Fibroblast of lung (primary cell): ENCODE data around the gene FBF1. TPM values are rescaled to one million over a fixed set of nuclear protein-coding genes. Genes with fewer than 3 reads are reported as not detected.

Experiments
- DNase-seq, 2 donors: peaks; one replicate each; pipeline versions ENCODE4 v3.0.0 to v3.0.0-alpha.2; 2010; ENCODE audit warnings: low read depth in 2 of 2
- H2AFZ ChIP-seq: 2 replicates; pipeline ENCODE4 v1.5.1; 2012; ENCODE audit warnings: low read length, control low read depth, inconsistent platforms
- H3K27ac ChIP-seq: 2 replicates; pipeline ENCODE4 v1.5.1; 2011; ENCODE audit warnings: low read length, control low read depth; ENCODE audit not compliant: insufficient read depth
- H3K27me3 ChIP-seq: 2 replicates; pipeline ENCODE4 v1.5.1; 2011; ENCODE audit warnings: mild to moderate bottlenecking, low read length; ENCODE audit not compliant: control insufficient read depth, insufficient read depth
- H3K36me3 ChIP-seq: 2 replicates; pipeline ENCODE4 v1.5.1; 2011; ENCODE audit warnings: low read length; ENCODE audit not compliant: control insufficient read depth, insufficient read depth
- H3K4me1 ChIP-seq: 2 replicates; pipeline ENCODE4 v1.5.1; 2011; ENCODE audit warnings: low read length; ENCODE audit not compliant: control insufficient read depth, insufficient read depth; ENCODE audit errors: extremely low read depth
- H3K4me2 ChIP-seq: 2 replicates; pipeline ENCODE4 v1.5.1; 2011; ENCODE audit warnings: low read length, control low read depth; ENCODE audit not compliant: insufficient read depth; ENCODE audit errors: extremely low read depth
- H3K4me3 ChIP-seq, 4 experiments: fragments of 200-600 bp in 1 of 4; sonication (generic) in 1 of 4; replicated peaks in 1 of 4; 2 replicates each; pipeline ENCODE4 v1.5.1; 2011 to 2016; ENCODE audit warnings: low read length in 4 of 4, low read depth in 3 of 4, mild to moderate bottlenecking in 3 of 4, control low read depth in 2 of 4, inconsistent platforms in 1 of 4, mixed read lengths in 1 of 4; ENCODE audit not compliant: insufficient read depth in 1 of 4; ENCODE audit errors: control extremely low read depth in 1 of 4
- H3K79me2 ChIP-seq: 2 replicates; pipeline ENCODE4 v1.5.1; 2012; ENCODE audit warnings: mild to moderate bottlenecking, low read length, inconsistent platforms; ENCODE audit not compliant: control insufficient read depth, insufficient read depth
- H3K9ac ChIP-seq: 2 replicates; pipeline ENCODE4 v1.5.1; 2011; ENCODE audit warnings: mild to moderate bottlenecking, low read length, control low read depth; ENCODE audit not compliant: insufficient read depth
- H3K9me3 ChIP-seq: 2 replicates; pipeline ENCODE4 v1.5.1; 2012; ENCODE audit warnings: low read depth, low read length; ENCODE audit not compliant: control insufficient read depth, insufficient read depth
- H4K20me1 ChIP-seq: 2 replicates; pipeline ENCODE4 v1.5.1; 2011; ENCODE audit warnings: low read length; ENCODE audit not compliant: control insufficient read depth, insufficient read depth; ENCODE audit errors: extremely low read depth
- EZH2 ChIP-seq: IDR thresholded peaks from 2 replicates; pipeline ENCODE4 v1.5.1; 2012; ENCODE audit warnings: low read length, control low read depth, mild to moderate bottlenecking; ENCODE audit errors: missing control alignments
- polyA plus RNA-seq, 2 donors: library from polyadenylated mRNA; depleted of rRNA in 1 of 2; stranded (reverse) in 1 of 2; unstranded in 1 of 2; fragments of >200 nt; gene quantifications; 2 replicates each; pipeline ENCODE4 v1.2.1, GENCODE V29; 2011 to 2012; ENCODE audit warnings: missing spikeins in 1 of 2
- total RNA-seq: library from RNA; depleted of rRNA; stranded (reverse); fragments of >200 nt; gene quantifications from 2 replicates; pipeline ENCODE4 v1.2.1, GENCODE V29; 2014
- TF ChIP-seq, protein P1 (sequence below), 2 donors: IDR thresholded peaks in 1 of 2; conservative IDR thresholded peaks in 1 of 2; 1 replicate in 1 of 2; 2 replicates in 1 of 2; pipeline ENCODE4 v1.5.1; 2011 to 2012; ENCODE audit warnings: low read length in 2 of 2, control low read depth in 1 of 2, inconsistent platforms in 1 of 2, low read depth in 1 of 2, mild to moderate bottlenecking in 1 of 2

FBF1 gene
- total and polyA plus RNA-seq, 2 donors (not counting 1 experiment from before 2014, with no cell fraction given), result 1.6 to 11.2 TPM

GRCh38 chr17:75950855-75951554 lies 10.2 kb upstream of the FBF1 start:
- no peaks in the 10 kb centered on the region for H3K9me3 ChIP-seq
- peaks cover 8% of the 10 kb centered on the region for H3K36me3 ChIP-seq
- H2AFZ ChIP-seq, result no peak overlapping the region
- no peaks in the 10 kb centered on the region for H3K27me3 ChIP-seq
- DNase-seq, result peak; percentile 20 to 61
- H3K27ac ChIP-seq, result no peak overlapping the region
- TF ChIP-seq, protein P1, sequence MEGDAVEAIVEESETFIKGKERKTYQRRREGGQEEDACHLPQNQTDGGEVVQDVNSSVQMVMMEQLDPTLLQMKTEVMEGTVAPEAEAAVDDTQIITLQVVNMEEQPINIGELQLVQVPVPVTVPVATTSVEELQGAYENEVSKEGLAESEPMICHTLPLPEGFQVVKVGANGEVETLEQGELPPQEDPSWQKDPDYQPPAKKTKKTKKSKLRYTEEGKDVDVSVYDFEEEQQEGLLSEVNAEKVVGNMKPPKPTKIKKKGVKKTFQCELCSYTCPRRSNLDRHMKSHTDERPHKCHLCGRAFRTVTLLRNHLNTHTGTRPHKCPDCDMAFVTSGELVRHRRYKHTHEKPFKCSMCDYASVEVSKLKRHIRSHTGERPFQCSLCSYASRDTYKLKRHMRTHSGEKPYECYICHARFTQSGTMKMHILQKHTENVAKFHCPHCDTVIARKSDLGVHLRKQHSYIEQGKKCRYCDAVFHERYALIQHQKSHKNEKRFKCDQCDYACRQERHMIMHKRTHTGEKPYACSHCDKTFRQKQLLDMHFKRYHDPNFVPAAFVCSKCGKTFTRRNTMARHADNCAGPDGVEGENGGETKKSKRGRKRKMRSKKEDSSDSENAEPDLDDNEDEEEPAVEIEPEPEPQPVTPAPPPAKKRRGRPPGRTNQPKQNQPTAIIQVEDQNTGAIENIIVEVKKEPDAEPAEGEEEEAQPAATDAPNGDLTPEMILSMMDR (conservative IDR thresholded peaks at IDR 0.05 in 1 of 2, IDR thresholded peaks at IDR 0.05 in 1 of 2; ENCODE audit: low read depth in 1 of 2, low read length in 2 of 2), result no peak
- no peak for TF ChIP-seq EZH2
- H4K20me1 ChIP-seq, result no peaks in the 10 kb centered on the region
- H3K79me2 ChIP-seq, result no peaks in the 10 kb centered on the region
- no peak overlapping the region for H3K4me2 ChIP-seq
- no peak overlapping the region for H3K4me3 ChIP-seq
- no peaks in the 10 kb centered on the region for H3K4me1 ChIP-seq
- H3K9ac ChIP-seq, result no peak overlapping the region

GRCh38 chr17:75950421-75950820 lies 9.6 kb upstream of the FBF1 start:
- no peak overlapping the region for H3K4me2 ChIP-seq
- no peaks in the 10 kb centered on the region for H3K27me3 ChIP-seq
- H3K79me2 ChIP-seq, result no peaks in the 10 kb centered on the region
- no peak overlapping the region for H3K27ac ChIP-seq
- no peak overlapping the region for H3K4me3 ChIP-seq
- no peak for DNase-seq
- no peaks in the 10 kb centered on the region for H3K9me3 ChIP-seq
- peaks cover 8% of the 10 kb centered on the region for H3K36me3 ChIP-seq
- no peaks in the 10 kb centered on the region for H4K20me1 ChIP-seq
- H2AFZ ChIP-seq, result no peak overlapping the region
- H3K9ac ChIP-seq, result no peak overlapping the region
- no peak for TF ChIP-seq EZH2
- TF ChIP-seq, protein P1 (conservative IDR thresholded peaks at IDR 0.05 in 1 of 2, IDR thresholded peaks at IDR 0.05 in 1 of 2; ENCODE audit: low read depth in 1 of 2, low read length in 2 of 2), result no peak
- no peaks in the 10 kb centered on the region for H3K4me1 ChIP-seq

GRCh38 chr17:75945211-75945610 lies 4.4 kb upstream of the FBF1 start:
- H3K9me3 ChIP-seq, result no peaks in the 10 kb centered on the region
- DNase-seq, result no peak
- H2AFZ ChIP-seq, result no peak overlapping the region
- H3K4me1 ChIP-seq, result no peaks in the 10 kb centered on the region
- H3K36me3 ChIP-seq, result peaks cover 4% of the 10 kb centered on the region
- no peak overlapping the region for H3K9ac ChIP-seq
- H3K27me3 ChIP-seq, result no peaks in the 10 kb centered on the region
- no peaks in the 10 kb centered on the region for H4K20me1 ChIP-seq
- TF ChIP-seq, protein P1 (conservative IDR thresholded peaks at IDR 0.05 in 1 of 2, IDR thresholded peaks at IDR 0.05 in 1 of 2; ENCODE audit: low read depth in 1 of 2, low read length in 2 of 2), result no peak
- H3K4me2 ChIP-seq, result no peak overlapping the region
- H3K4me3 ChIP-seq, result no peak overlapping the region
- H3K27ac ChIP-seq, result no peak overlapping the region
- no peaks in the 10 kb centered on the region for H3K79me2 ChIP-seq
